Ishikawa (cell line): ENCODE data around the gene MSX2.

ENCODE experiments used
- CEBPB ChIP-seq: IDR thresholded peaks from 2 replicates; pipeline ENCODE4 v1.6.1; 2012
- CREB1 ChIP-seq: IDR thresholded peaks from 2 replicates; pipeline ENCODE4 v1.6.1; 2012; ENCODE audit warnings: low read depth
- EP300 ChIP-seq: IDR thresholded peaks from 2 replicates; pipeline ENCODE4 v1.6.1; 2012; ENCODE audit warnings: borderline replicate concordance
- FOXM1 ChIP-seq: IDR thresholded peaks from 2 replicates; pipeline ENCODE4 v1.6.1; 2012; ENCODE audit warnings: low read depth, borderline replicate concordance
- MAX ChIP-seq: IDR thresholded peaks from 2 replicates; pipeline ENCODE4 v1.6.1; 2012
- NFIC ChIP-seq: IDR thresholded peaks from 2 replicates; pipeline ENCODE4 v1.6.1; 2012
- RAD21 ChIP-seq: IDR thresholded peaks from 2 replicates; pipeline ENCODE4 v1.6.1; 2012; ENCODE audit warnings: low read depth
- REST ChIP-seq: IDR thresholded peaks from 2 replicates; pipeline ENCODE4 v1.6.1; 2012; ENCODE audit warnings: low read depth, mild to moderate bottlenecking
- TAF1 ChIP-seq: IDR thresholded peaks from 2 replicates; pipeline ENCODE4 v1.6.1; 2012; ENCODE audit warnings: low read depth, mild to moderate bottlenecking
- TCF12 ChIP-seq: IDR thresholded peaks from 2 replicates; pipeline ENCODE4 v1.6.1; 2012; ENCODE audit warnings: low read depth
- TEAD4 ChIP-seq: IDR thresholded peaks from 2 replicates; pipeline ENCODE4 v1.6.1; 2012
- YY1 ChIP-seq: IDR thresholded peaks from 2 replicates; pipeline ENCODE4 v1.6.1; 2012; ENCODE audit warnings: low read depth
- ZBTB7A ChIP-seq: IDR thresholded peaks from 2 replicates; pipeline ENCODE4 v1.6.1; 2012; ENCODE audit warnings: low read depth
- TF ChIP-seq, protein P1 (sequence below): IDR thresholded peaks from 2 replicates; pipeline ENCODE4 v1.6.1; 2012

Gene MSX2

DNA sequence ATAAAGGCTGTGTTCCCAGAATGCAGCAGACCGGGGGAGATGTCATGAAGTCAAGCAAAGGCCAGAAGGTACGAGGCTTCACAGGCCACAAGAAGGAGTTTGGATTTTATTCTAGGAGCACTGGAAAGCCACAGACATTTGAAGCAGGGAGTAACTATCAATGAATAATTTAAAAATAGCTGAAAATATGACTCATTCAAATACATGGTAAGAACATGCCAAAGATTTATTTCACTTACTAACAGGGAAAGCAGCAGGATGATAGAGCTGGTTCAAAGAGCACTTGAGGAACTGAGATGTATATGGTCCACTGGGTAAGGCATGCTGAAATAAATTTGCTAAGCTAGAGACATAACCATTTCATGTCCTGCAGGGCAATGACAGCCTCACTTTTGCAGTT lies 53.2 kb downstream of the MSX2 start:
- TF ChIP-seq CREB1 (no peak), YY1 (no peak), TCF12 (no peak), CEBPB (no peak), RAD21 (no peak), REST (no peak), EP300 (no peak), ZBTB7A (no peak), FOXM1 (no peak), TEAD4 (no peak), MAX (no peak), NFIC (no peak), TAF1 (no peak)
- TF ChIP-seq, protein P1, sequence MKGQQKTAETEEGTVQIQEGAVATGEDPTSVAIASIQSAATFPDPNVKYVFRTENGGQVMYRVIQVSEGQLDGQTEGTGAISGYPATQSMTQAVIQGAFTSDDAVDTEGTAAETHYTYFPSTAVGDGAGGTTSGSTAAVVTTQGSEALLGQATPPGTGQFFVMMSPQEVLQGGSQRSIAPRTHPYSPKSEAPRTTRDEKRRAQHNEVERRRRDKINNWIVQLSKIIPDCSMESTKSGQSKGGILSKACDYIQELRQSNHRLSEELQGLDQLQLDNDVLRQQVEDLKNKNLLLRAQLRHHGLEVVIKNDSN, result no peak
